GM21576 (cell line): ENCODE measurements around the gene LHX6.

ENCODE experiments used
- ATAC-seq: cut with Tn5 transposase; IDR thresholded peaks from one replicate; pipeline ENCODE4 v1.9.1; 2021; ENCODE audit warnings: mild to moderate bottlenecking, moderate library complexity; ENCODE audit not compliant: unreplicated experiment

LHX6 gene

GRCh38 chr9:122158202-122158601 is 70.6 kb downstream of the LHX6 start:
- ATAC-seq: no peak

- no peak for ATAC-seq
Measured at GRCh38 chr9:122155796-122156195, 73.0 kb downstream of the LHX6 start.
